Measurements from ENCODE around the gene FRMPD4. TPM values are rescaled to one million over a fixed set of nuclear protein-coding genes. Genes with fewer than 3 reads are reported as not detected.

Gene FRMPD4
- total and polyA plus RNA-seq, 10 donors: not detected

- Histone ChIP-seq H3K4me3 (no peak overlapping the region), H3K4me1 (no peaks in the 10 kb centered on the region), H3K27ac (no peak overlapping the region), H3K36me3 (no peaks in the 10 kb centered on the region), H3K9me3 (no peaks in the 10 kb centered on the region), H3K27me3 (replicated peaks in 1 of 7) (peaks cover 0 to 4% (median 0%) of the 10 kb centered on the region in 7 donors)
- TF ChIP-seq POLR2A (IDR thresholded peaks at IDR 0.05) (no peak), POLR2AphosphoS5 (IDR thresholded peaks at IDR 0.05) (no peak), CTCF (IDR thresholded peaks at IDR 0.05 in 8 of 11, conservative IDR thresholded peaks at IDR 0.05 in 3 of 11) (no peak)
- 76 to 91% (median 85%) methylated on average over 1 of the region's 1 CpG for WGBS, 5 donors
- DNase-seq: no peak
- intact Hi-C loops (cut with DNase I; ENCODE audit: low total_unique reads): no loop called here
Observed at GRCh38 chrX:12390301-12390700, 252.0 kb downstream of the FRMPD4 start.

GRCh38 chrX:12396584-12396983 is 258.3 kb downstream of the FRMPD4 start:
- intact Hi-C loops (cut with DNase I; ENCODE audit: low total_unique reads): no loop called here
- no peak overlapping the region for H3K27ac ChIP-seq

GRCh38 chrX:12400218-12400617 is 261.9 kb downstream of the FRMPD4 start:
- intact Hi-C loops (cut with DNase I; ENCODE audit: low total_unique reads): no loop called here
- Histone ChIP-seq H3K9me3 (no peaks in the 10 kb centered on the region), H3K4me1 (no peaks in the 10 kb centered on the region), H3K36me3 (no peaks in the 10 kb centered on the region), H3K27ac (no peak overlapping the region), H3K4me3 (no peak overlapping the region), H3K27me3 (replicated peaks in 1 of 7) (peaks cover 0 to 4% (median 0%) of the 10 kb centered on the region in 7 donors)
- TF ChIP-seq POLR2A (IDR thresholded peaks at IDR 0.05) (no peak), POLR2AphosphoS5 (IDR thresholded peaks at IDR 0.05) (no peak), CTCF (IDR thresholded peaks at IDR 0.05 in 8 of 11, conservative IDR thresholded peaks at IDR 0.05 in 3 of 11) (no peak)
- WGBS, 5 donors: 65 to 77% (median 75%) methylated on average over 4 of the region's 4 CpGs
- DNase-seq: no peak

More at GRCh38 chrX:12396584-12396983, 258.3 kb downstream of the FRMPD4 start:
- H3K4me3 ChIP-seq: no peak overlapping the region
- DNase-seq: no peak
- H3K27me3 ChIP-seq (replicated peaks in 1 of 7): peaks cover 0 to 9% (median 0%) of the 10 kb centered on the region in 7 donors
- TF ChIP-seq POLR2AphosphoS5 (IDR thresholded peaks at IDR 0.05) (no peak), POLR2A (IDR thresholded peaks at IDR 0.05) (no peak), CTCF (IDR thresholded peaks at IDR 0.05 in 8 of 11, conservative IDR thresholded peaks at IDR 0.05 in 3 of 11) (no peak)
- no peaks in the 10 kb centered on the region for H3K9me3 ChIP-seq
- H3K4me1 ChIP-seq: no peaks in the 10 kb centered on the region
- H3K36me3 ChIP-seq: no peaks in the 10 kb centered on the region

GRCh38 chrX:12401252-12401651 is 263.0 kb downstream of the FRMPD4 start:
- intact Hi-C loops (cut with DNase I; ENCODE audit: low total_unique reads): no loop called here
- 55 to 88% (median 76%) methylated on average over 1 of the region's 1 CpG for WGBS, 5 donors
- Histone ChIP-seq H3K27ac (no peak overlapping the region), H3K4me3 (no peak overlapping the region), H3K4me1 (no peaks in the 10 kb centered on the region), H3K27me3 (replicated peaks in 1 of 7) (peaks cover 0 to 4% (median 0%) of the 10 kb centered on the region in 7 donors), H3K36me3 (no peaks in the 10 kb centered on the region), H3K9me3 (no peaks in the 10 kb centered on the region)
- TF ChIP-seq POLR2AphosphoS5 (IDR thresholded peaks at IDR 0.05) (no peak), CTCF (IDR thresholded peaks at IDR 0.05 in 8 of 11, conservative IDR thresholded peaks at IDR 0.05 in 3 of 11) (no peak), POLR2A (IDR thresholded peaks at IDR 0.05) (no peak)
- DNase-seq: no peak
